NCI-H748 treated with DMSO at 0.1 percent for 48 hours (cell line): ENCODE results near the gene RNF7.
"Not testable (repeated sequence)": the region's sequence is repeated elsewhere in the genome, so short reads cannot be mapped to it uniquely, and the experiment has no call there.

Experiments used
- DNase-seq: peaks from one replicate; lab custom pipeline; 2025; lab: John Stamatoyannopoulos, UW

RNF7 gene

GRCh38 chr3:141782386-141782932 lies 44.4 kb downstream of the RNF7 start:
- no peak for DNase-seq

DNA sequence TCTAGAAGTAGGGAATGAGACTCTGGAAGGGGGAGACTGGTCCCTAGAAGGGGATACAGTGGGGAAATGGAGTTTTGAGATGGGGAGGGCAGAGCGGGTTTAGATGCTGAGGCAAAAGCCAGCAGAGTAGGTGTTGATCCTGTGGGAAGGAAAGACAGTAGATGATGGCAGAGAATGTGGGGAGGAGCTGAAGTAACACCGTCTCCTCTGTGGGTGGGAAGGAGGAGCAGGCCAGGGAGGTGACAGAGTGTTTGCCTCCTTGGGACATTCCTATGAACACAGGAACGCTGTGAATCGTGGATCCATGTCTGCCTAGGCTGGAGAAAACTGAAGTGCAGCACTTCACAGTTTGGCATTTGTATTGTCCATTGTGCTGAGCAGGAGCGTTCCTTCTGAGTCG lies 45.5 kb downstream of the RNF7 start:
- DNase-seq = no peak

- no peak for DNase-seq
Observed at GRCh38 chr3:141784096-141784495, 46.0 kb downstream of the RNF7 start.

DNA sequence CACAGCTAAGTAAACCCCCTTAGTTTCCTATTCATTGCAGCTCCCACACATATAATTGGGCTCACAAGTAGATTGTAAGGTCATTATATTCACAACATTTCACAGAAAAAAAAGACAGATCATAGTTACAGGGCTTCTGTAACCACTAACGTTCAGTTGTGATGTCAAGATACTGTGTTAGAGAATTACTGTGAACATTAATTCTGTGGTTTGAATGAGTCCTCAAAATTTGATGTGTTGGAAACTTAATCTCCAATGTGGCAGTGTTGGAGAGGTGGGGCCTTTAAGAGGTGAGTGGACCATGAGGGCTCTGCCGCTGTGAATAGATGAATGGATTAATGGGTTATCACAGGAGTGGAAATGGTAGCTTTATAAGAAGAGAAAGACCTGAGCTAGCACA lies 46.4 kb downstream of the RNF7 start:
- DNase-seq = no peak

- no peak for DNase-seq
Observed at GRCh38 chr3:141788149-141788548, 50.1 kb downstream of the RNF7 start.

- not testable (repeated sequence) for DNase-seq
Observed at GRCh38 chr3:141788750-141789149, 50.7 kb downstream of the RNF7 start.

DNA sequence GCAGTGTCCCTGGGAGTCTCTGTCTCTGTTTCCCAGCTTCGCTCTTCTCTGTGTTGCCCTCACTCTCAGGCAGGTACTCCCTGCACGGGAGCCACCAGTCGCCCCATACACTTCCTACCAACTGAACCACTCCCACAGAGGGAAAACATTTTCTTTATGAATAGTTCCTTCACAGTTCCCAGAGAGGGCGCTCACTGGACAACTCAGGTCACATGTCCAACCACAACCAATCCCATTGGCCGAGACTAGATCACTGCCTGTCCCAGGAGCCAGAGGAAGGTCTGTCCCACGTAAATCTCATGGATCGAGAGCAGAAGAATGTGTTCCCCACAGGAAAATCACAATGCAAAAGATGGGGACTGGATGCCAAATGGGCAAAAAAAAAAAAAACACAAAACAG lies 51.2 kb downstream of the RNF7 start:
- no peak for DNase-seq

GRCh38 chr3:141790171-141790570 lies 52.1 kb downstream of the RNF7 start:
- DNase-seq = no peak

DNA sequence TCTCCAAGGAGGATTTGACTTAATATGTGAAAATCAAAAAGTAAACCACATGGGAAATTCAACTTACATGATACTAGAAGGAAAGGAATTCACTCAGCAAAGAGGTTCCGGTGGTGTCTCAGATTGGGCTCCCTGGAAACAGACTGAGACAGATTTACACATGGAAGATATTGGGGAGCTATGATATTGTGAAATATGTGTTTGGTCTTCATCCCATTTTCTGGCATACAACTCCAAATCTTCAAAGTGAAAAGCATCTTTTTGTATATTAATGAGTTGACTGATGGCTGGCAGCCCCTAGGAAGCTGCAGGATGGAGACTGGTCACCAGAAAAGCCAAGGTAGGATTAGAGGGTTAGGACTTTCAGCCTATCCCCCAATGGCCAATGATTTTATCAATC lies 54.4 kb downstream of the RNF7 start:
- no peak for DNase-seq

- DNase-seq = no peak
Observed at GRCh38 chr3:141793476-141794260, 55.6 kb downstream of the RNF7 start.

- DNase-seq = no peak
Observed at GRCh38 chr3:141795276-141795675, 57.2 kb downstream of the RNF7 start.

GRCh38 chr3:141795741-141796080 lies 57.6 kb downstream of the RNF7 start:
- no peak for DNase-seq

- DNase-seq = no peak
Observed at GRCh38 chr3:141796081-141796888, 58.2 kb downstream of the RNF7 start.
